Mesendoderm (in vitro differentiated cells): ENCODE measurements around the gene ATP9A.

ENCODE experiments used
- DNase-seq: peaks from one replicate; pipeline ENCODE4 v3.0.0; 2013
- H2AK5ac ChIP-seq: 2 replicates; pipeline ENCODE4 v1.6.1; 2013; ENCODE audit warnings: low read length, inconsistent platforms
- H2BK120ac ChIP-seq: 2 replicates; pipeline ENCODE4 v1.6.1; 2013; ENCODE audit warnings: low read depth, mild to moderate bottlenecking, low read length, moderate library complexity, mixed read lengths
- H2BK15ac ChIP-seq: replicated peaks from 2 replicates; pipeline ENCODE4 v1.6.1; 2013; ENCODE audit warnings: low read depth, mild to moderate bottlenecking, moderate library complexity
- H2BK5ac ChIP-seq: 2 replicates; pipeline ENCODE4 v1.6.1; 2013; ENCODE audit warnings: low read length, inconsistent platforms
- H3K18ac ChIP-seq: 2 replicates; pipeline ENCODE4 v1.6.1; 2013; ENCODE audit warnings: mild to moderate bottlenecking, low read length, mixed read lengths
- H3K23ac ChIP-seq: one replicate; pipeline ENCODE4 v1.6.1; 2013; ENCODE audit warnings: low read length
- H3K27ac ChIP-seq: 2 replicates; pipeline ENCODE4 v1.5.1; 2013; ENCODE audit warnings: low read depth, mild to moderate bottlenecking, inconsistent platforms, low read length, moderate library complexity
- H3K27me3 ChIP-seq: 2 replicates; pipeline ENCODE4 v1.6.1; 2013; ENCODE audit warnings: low read length, control low read depth, mild to moderate bottlenecking, inconsistent platforms; ENCODE audit not compliant: insufficient read depth, poor library complexity
- H3K36me3 ChIP-seq: 2 replicates; pipeline ENCODE4 v1.6.1; 2013; ENCODE audit warnings: low read length, inconsistent platforms; ENCODE audit not compliant: control insufficient read depth, insufficient read depth
- H3K4ac ChIP-seq: one replicate; pipeline ENCODE4 v1.6.1; 2013; ENCODE audit warnings: low read depth, mild to moderate bottlenecking, low read length, moderate library complexity
- H3K4me1 ChIP-seq: 2 replicates; pipeline ENCODE4 v1.6.1; 2013; ENCODE audit warnings: low read depth, low read length, inconsistent platforms; ENCODE audit not compliant: control insufficient read depth
- H3K4me2 ChIP-seq: 2 replicates; pipeline ENCODE4 v1.6.1; 2013; ENCODE audit warnings: low read length
- H3K4me3 ChIP-seq: 2 replicates; pipeline ENCODE4 v1.5.1; 2013; ENCODE audit warnings: mild to moderate bottlenecking, low read length
- H3K56ac ChIP-seq: one replicate; pipeline ENCODE4 v1.6.1; 2013; ENCODE audit warnings: low read length
- H3K79me1 ChIP-seq: 2 replicates; pipeline ENCODE4 v1.6.1; 2013; ENCODE audit warnings: low read length, inconsistent platforms
- H3K79me2 ChIP-seq: 2 replicates; pipeline ENCODE4 v1.6.1; 2013; ENCODE audit warnings: mild to moderate bottlenecking, low read length; ENCODE audit not compliant: control insufficient read depth, insufficient read depth
- H3K9ac ChIP-seq: 2 replicates; pipeline ENCODE4 v1.6.1; 2013; ENCODE audit warnings: low read length, inconsistent platforms
- H4K5ac ChIP-seq: one replicate; pipeline ENCODE4 v1.6.1; 2013; ENCODE audit warnings: low read length
- H4K8ac ChIP-seq: one replicate; pipeline ENCODE4 v1.6.1; 2013; ENCODE audit warnings: low read depth, mild to moderate bottlenecking, control low read depth, low read length, moderate library complexity
- WGBS: extraction: QIAGEN DNeasy Blood & Tissue Kit; methylation state at CpG from one replicate; pipeline ENCODE4 v1.1.7; 2013; ENCODE audit warnings: low lambda C conversion rate, missing lambda C conversion rate; ENCODE audit not compliant: insufficient coverage; ENCODE audit errors: extremely low coverage; 5-methylcytosine and 5-hydroxymethylcytosine counted together

Gene ATP9A

GRCh38 chr20:51639206-51639832 lies 128.9 kb downstream of the ATP9A start:
- no peak overlapping the region for H3K9ac ChIP-seq
- H2BK5ac ChIP-seq, result no peak overlapping the region
- H3K79me1 ChIP-seq, result no peaks in the 10 kb centered on the region
- no peak overlapping the region for H3K23ac ChIP-seq
- no peak overlapping the region for H2BK15ac ChIP-seq
- no peaks in the 10 kb centered on the region for H3K27me3 ChIP-seq
- H3K4me3 ChIP-seq, result no peak overlapping the region
- H3K4me1 ChIP-seq, result no peaks in the 10 kb centered on the region
- H2AK5ac ChIP-seq, result no peak overlapping the region
- no peak overlapping the region for H3K4me2 ChIP-seq
- no peak overlapping the region for H3K27ac ChIP-seq
- H4K8ac ChIP-seq, result no peak overlapping the region
- no peak overlapping the region for H3K4ac ChIP-seq
- no CpG with 5 or more reads among the region's 12 CpGs for WGBS
- H3K79me2 ChIP-seq, result no peaks in the 10 kb centered on the region
- no peak overlapping the region for H3K18ac ChIP-seq
- no peak overlapping the region for H4K5ac ChIP-seq
- H3K56ac ChIP-seq, result no peak overlapping the region
- no peaks in the 10 kb centered on the region for H3K36me3 ChIP-seq
- H2BK120ac ChIP-seq, result no peak overlapping the region
- peak; percentile 71 for DNase-seq

DNA sequence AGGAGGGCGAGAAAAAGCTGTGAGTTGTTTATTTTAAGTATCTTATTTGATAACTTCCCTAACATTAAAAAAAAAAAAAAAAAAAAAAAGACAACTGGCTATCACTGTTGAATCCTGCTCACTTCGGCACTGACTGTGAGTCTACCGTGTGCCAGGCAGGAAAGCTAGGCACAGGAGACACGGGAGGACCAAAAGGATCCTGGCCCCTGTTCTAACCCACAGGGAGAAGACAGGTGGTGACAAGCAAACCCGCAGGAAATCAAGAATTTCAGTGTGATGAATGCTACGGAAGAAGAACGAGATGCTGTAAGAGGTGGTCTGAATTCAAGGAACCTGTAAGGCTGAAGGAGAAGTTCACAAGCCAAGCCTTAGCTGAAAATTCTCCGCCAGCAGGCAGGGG lies 130.9 kb downstream of the ATP9A start:
- H3K23ac ChIP-seq, result no peak overlapping the region
- no peak overlapping the region for H3K4ac ChIP-seq
- no peak overlapping the region for H4K8ac ChIP-seq
- no peak overlapping the region for H3K9ac ChIP-seq
- no peaks in the 10 kb centered on the region for H3K79me1 ChIP-seq
- no peaks in the 10 kb centered on the region for H3K36me3 ChIP-seq
- no peaks in the 10 kb centered on the region for H3K27me3 ChIP-seq
- H3K4me1 ChIP-seq, result no peaks in the 10 kb centered on the region
- H3K18ac ChIP-seq, result no peak overlapping the region
- H3K27ac ChIP-seq, result no peak overlapping the region
- H4K5ac ChIP-seq, result no peak overlapping the region
- H3K56ac ChIP-seq, result no peak overlapping the region
- no peak overlapping the region for H3K4me2 ChIP-seq
- no CpG with 5 or more reads among the region's 8 CpGs for whole genome bisulfite sequencing
- H3K79me2 ChIP-seq, result no peaks in the 10 kb centered on the region
- H2AK5ac ChIP-seq, result no peak overlapping the region
- H2BK15ac ChIP-seq, result no peak overlapping the region
- H3K4me3 ChIP-seq, result no peak overlapping the region
- no peak for DNase-seq
- no peak overlapping the region for H2BK120ac ChIP-seq
- no peak overlapping the region for H2BK5ac ChIP-seq

DNA sequence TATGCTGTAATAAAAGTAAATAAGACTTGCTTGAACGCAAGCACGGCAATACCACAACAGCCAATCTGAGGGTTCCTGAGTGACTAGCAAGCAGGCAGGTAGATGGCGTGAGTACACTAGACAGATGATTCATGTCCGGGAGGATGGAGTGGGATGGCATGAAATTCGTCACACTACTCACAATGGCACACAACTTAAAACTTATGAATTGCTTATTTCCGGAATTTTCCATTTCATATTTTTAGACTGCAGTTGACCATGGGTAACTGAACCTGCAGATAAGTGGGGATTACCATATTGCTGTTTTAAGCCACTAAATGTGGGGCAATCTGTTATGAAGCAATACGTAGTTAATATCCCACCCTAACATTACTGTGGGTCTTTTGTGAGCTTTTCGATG lies 132.1 kb downstream of the ATP9A start:
- Histone ChIP-seq H3K4me2 (no peak overlapping the region), H4K5ac (no peak overlapping the region), H3K36me3 (no peaks in the 10 kb centered on the region), H3K27ac (no peak overlapping the region), H3K79me2 (no peaks in the 10 kb centered on the region), H2AK5ac (no peak overlapping the region), H3K4me1 (no peaks in the 10 kb centered on the region), H3K18ac (no peak overlapping the region), H3K4ac (no peak overlapping the region), H3K79me1 (no peaks in the 10 kb centered on the region), H2BK15ac (no peak overlapping the region), H3K27me3 (no peaks in the 10 kb centered on the region), H3K4me3 (no peak overlapping the region), H2BK120ac (no peak overlapping the region), H3K23ac (no peak overlapping the region), H2BK5ac (no peak overlapping the region), H3K9ac (no peak overlapping the region), H4K8ac (no peak overlapping the region), H3K56ac (no peak overlapping the region)
- no peak for DNase-seq
- no CpG with 5 or more reads among the region's 8 CpGs for WGBS

DNA sequence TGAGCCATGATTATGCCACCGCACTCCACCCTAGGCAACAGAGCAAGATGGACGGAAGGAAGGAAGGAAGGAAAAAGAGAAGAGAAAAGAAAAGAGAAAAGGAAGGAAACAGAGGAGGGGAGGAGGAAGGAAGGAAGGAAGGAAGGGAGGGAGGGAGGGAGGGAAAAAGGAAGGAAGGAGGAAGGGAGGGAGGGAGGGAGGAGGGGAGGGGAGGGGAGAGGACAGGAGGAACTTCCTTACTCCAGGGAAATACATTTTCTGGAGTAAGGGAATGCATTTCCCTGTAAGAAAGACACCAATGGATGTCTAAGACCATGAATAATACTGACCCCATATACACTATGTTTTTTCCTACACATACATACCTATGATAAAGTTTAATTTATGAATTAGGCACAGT lies 132.5 kb downstream of the ATP9A start:
- no peak for DNase-seq
- no peak overlapping the region for H4K8ac ChIP-seq
- H3K4me1 ChIP-seq, result no peaks in the 10 kb centered on the region
- no peak overlapping the region for H3K18ac ChIP-seq
- H3K79me1 ChIP-seq, result no peaks in the 10 kb centered on the region
- H2BK5ac ChIP-seq, result no peak overlapping the region
- no peak overlapping the region for H3K23ac ChIP-seq
- no peaks in the 10 kb centered on the region for H3K36me3 ChIP-seq
- no peak overlapping the region for H2AK5ac ChIP-seq
- WGBS, result no CpG with 5 or more reads among the region's 2 CpGs
- H3K4ac ChIP-seq, result no peak overlapping the region
- no peak overlapping the region for H3K9ac ChIP-seq
- H2BK15ac ChIP-seq, result no peak overlapping the region
- no peak overlapping the region for H3K4me2 ChIP-seq
- H3K4me3 ChIP-seq, result no peak overlapping the region
- no peak overlapping the region for H2BK120ac ChIP-seq
- H3K56ac ChIP-seq, result no peak overlapping the region
- H3K79me2 ChIP-seq, result no peaks in the 10 kb centered on the region
- no peak overlapping the region for H3K27ac ChIP-seq
- H4K5ac ChIP-seq, result no peak overlapping the region
- no peaks in the 10 kb centered on the region for H3K27me3 ChIP-seq

DNA sequence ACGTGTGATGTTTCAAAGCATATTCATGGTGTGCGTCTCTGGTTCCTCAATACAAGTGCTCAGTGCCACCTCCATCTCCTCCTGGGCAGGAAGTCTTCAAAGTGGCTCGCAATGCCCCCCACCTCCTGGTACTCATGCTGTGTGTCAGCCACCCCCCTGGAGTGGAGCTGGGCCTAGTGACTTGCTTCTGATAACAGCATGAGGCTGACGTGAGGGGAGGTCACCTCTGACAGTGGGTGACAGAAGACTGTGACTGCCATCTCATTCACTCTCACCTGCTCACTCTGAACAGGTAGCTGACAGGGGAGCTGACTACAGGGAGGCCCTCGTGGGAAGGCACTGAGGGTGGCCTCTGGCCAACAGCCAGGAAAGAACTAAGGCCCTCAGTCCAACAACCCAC lies 133.3 kb downstream of the ATP9A start:
- Histone ChIP-seq H2BK5ac (no peak overlapping the region), H4K5ac (no peak overlapping the region), H2AK5ac (no peak overlapping the region), H2BK15ac (no peak overlapping the region), H3K36me3 (no peaks in the 10 kb centered on the region), H3K23ac (no peak overlapping the region), H3K4me1 (no peaks in the 10 kb centered on the region), H3K27me3 (no peaks in the 10 kb centered on the region), H3K27ac (no peak overlapping the region), H3K4ac (no peak overlapping the region), H3K79me2 (no peaks in the 10 kb centered on the region), H3K9ac (no peak overlapping the region), H3K79me1 (no peaks in the 10 kb centered on the region), H3K56ac (no peak overlapping the region), H2BK120ac (no peak overlapping the region), H4K8ac (no peak overlapping the region), H3K4me2 (no peak overlapping the region), H3K18ac (no peak overlapping the region), H3K4me3 (no peak overlapping the region)
- WGBS, result no CpG with 5 or more reads among the region's 5 CpGs
- DNase-seq, result no peak

- no peaks in the 10 kb centered on the region for H3K79me1 ChIP-seq
- H3K4ac ChIP-seq, result no peak overlapping the region
- H3K18ac ChIP-seq, result no peak overlapping the region
- no peak overlapping the region for H3K4me3 ChIP-seq
- H4K5ac ChIP-seq, result no peak overlapping the region
- no peak overlapping the region for H3K23ac ChIP-seq
- H3K56ac ChIP-seq, result no peak overlapping the region
- no peak overlapping the region for H3K9ac ChIP-seq
- no peak overlapping the region for H3K4me2 ChIP-seq
- H3K79me2 ChIP-seq, result no peaks in the 10 kb centered on the region
- H3K27ac ChIP-seq, result no peak overlapping the region
- H3K27me3 ChIP-seq, result no peaks in the 10 kb centered on the region
- no peak overlapping the region for H4K8ac ChIP-seq
- no peaks in the 10 kb centered on the region for H3K4me1 ChIP-seq
- WGBS, result no CpG with 5 or more reads among the region's 9 CpGs
- H3K36me3 ChIP-seq, result no peaks in the 10 kb centered on the region
- H2BK120ac ChIP-seq, result no peak overlapping the region
- no peak for DNase-seq
- H2BK5ac ChIP-seq, result no peak overlapping the region
- no peak overlapping the region for H2BK15ac ChIP-seq
- H2AK5ac ChIP-seq, result no peak overlapping the region
Observed at GRCh38 chr20:51634257-51634656, 133.9 kb downstream of the ATP9A start.
